ENCODE measurements around the gene PDE4D. TPM values are rescaled to one million over a fixed set of nuclear protein-coding genes. Genes with fewer than 3 reads are reported as not detected.

Gene PDE4D
- total RNA-seq, 4 donors from 2014 or later = 6.0 to 36.2 (median 10.0) TPM

- Histone ChIP-seq H3K9me3 (no peaks in the 10 kb centered on the region), H3K36me3 (no peaks in the 10 kb centered on the region), H3K4me1 (no peaks in the 10 kb centered on the region), H3K4me3 (no peak overlapping the region), H3K27ac (no peak overlapping the region), H3K27me3 (no peaks in the 10 kb centered on the region)
- TF ChIP-seq CTCF (IDR thresholded peaks at IDR 0.05) (no peak), POLR2A (IDR thresholded peaks at IDR 0.05) (no peak)
- no peak for DNase-seq
- WGBS, 2 donors = 72 to 74% methylated on average over 3 of the region's 3 CpGs
- intact Hi-C loops (cut with DNase I) = loop anchor here (10.0 kb wide), 2 partner anchors 765 to 855 kb away; no protein-coding TSS in a partner anchor
These were observed 73.7 kb downstream of the PDE4D start for GRCh38 chr5:59819806-59820205.

- Histone ChIP-seq H3K36me3 (no peaks in the 10 kb centered on the region), H3K27me3 (no peaks in the 10 kb centered on the region), H3K27ac (no peak overlapping the region), H3K4me1 (no peaks in the 10 kb centered on the region), H3K9me3 (no peaks in the 10 kb centered on the region), H3K4me3 (no peak overlapping the region)
- DNase-seq = no peak
- WGBS, 2 donors = 63 to 100% methylated on average over 1 to 4 of the region's 6 CpGs
- TF ChIP-seq POLR2A (IDR thresholded peaks at IDR 0.05) (no peak), CTCF (IDR thresholded peaks at IDR 0.05) (no peak)
- intact Hi-C loops (cut with DNase I) = loop anchor here (10.0 kb wide), 2 partner anchors 767 to 857 kb away; no protein-coding TSS in a partner anchor
These were observed 76.0 kb downstream of the PDE4D start for GRCh38 chr5:59817536-59817935.

- intact Hi-C loops (cut with DNase I) = loop anchor here (10.0 kb wide), 2 partner anchors 768 to 858 kb away; no protein-coding TSS in a partner anchor
These were observed 76.7 kb downstream of the PDE4D start for GRCh38 chr5:59816654-59817300.

GRCh38 chr5:59814537-59814872, 79.0 kb downstream of the PDE4D start:
- intact Hi-C loops (cut with DNase I) = loop anchor here (10.0 kb wide), 2 partner anchors 770 to 860 kb away; no protein-coding TSS in a partner anchor
- no peak overlapping the region for H3K27ac ChIP-seq
- H3K4me1 ChIP-seq = peaks cover 0 to 5% (median 0%) of the 10 kb centered on the region in 3 donors
- no peak overlapping the region for H3K4me3 ChIP-seq
- 83 to 84% methylated on average over 2 of the region's 2 CpGs for WGBS, 2 donors
- no peak for TF ChIP-seq CTCF (IDR thresholded peaks at IDR 0.05)
- no peak for TF ChIP-seq POLR2A (IDR thresholded peaks at IDR 0.05)
- no peaks in the 10 kb centered on the region for H3K27me3 ChIP-seq
- no peaks in the 10 kb centered on the region for H3K9me3 ChIP-seq
- DNase-seq = no peak
- H3K36me3 ChIP-seq = no peaks in the 10 kb centered on the region

More at GRCh38 chr5:59816654-59817300, 76.7 kb downstream of the PDE4D start:
- H3K27ac ChIP-seq = no peak overlapping the region
- DNase-seq = no peak
- no peaks in the 10 kb centered on the region for H3K36me3 ChIP-seq
- TF ChIP-seq CTCF (IDR thresholded peaks at IDR 0.05) = no peak
- no peak for TF ChIP-seq POLR2A (IDR thresholded peaks at IDR 0.05)
- no peaks in the 10 kb centered on the region for H3K27me3 ChIP-seq
- no peaks in the 10 kb centered on the region for H3K9me3 ChIP-seq
- no peaks in the 10 kb centered on the region for H3K4me1 ChIP-seq
- H3K4me3 ChIP-seq = no peak overlapping the region
- WGBS, 2 donors = 78 to 81% methylated on average over 6 of the region's 6 CpGs

GRCh38 chr5:59813761-59814536, 79.6 kb downstream of the PDE4D start:
- Histone ChIP-seq H3K36me3 (no peaks in the 10 kb centered on the region), H3K4me3 (no peak overlapping the region), H3K4me1 (peaks cover 0 to 5% (median 0%) of the 10 kb centered on the region in 3 donors), H3K27me3 (no peaks in the 10 kb centered on the region), H3K9me3 (no peaks in the 10 kb centered on the region), H3K27ac (no peak overlapping the region)
- WGBS, 2 donors = 52% methylated on average over 8 of the region's 8 CpGs
- no peak for DNase-seq
- no peak for TF ChIP-seq POLR2A (IDR thresholded peaks at IDR 0.05)
- peak in 5 of 6 experiments; percentile 27 to 61 (median 42) for TF ChIP-seq CTCF (IDR thresholded peaks at IDR 0.05)
- intact Hi-C loops (cut with DNase I) = loop anchor here (10.0 kb wide), 2 partner anchors 771 to 861 kb away; no protein-coding TSS in a partner anchor

Measured in esophagus squamous epithelium (tissue), 5 donors.